NCI-H69 (cell line): ENCODE data around the gene PAX7.

ENCODE experiments used
- DNase-seq: peaks from one replicate; lab custom pipeline; 2025; lab: John Stamatoyannopoulos, UW

PAX7 gene

GRCh38 chr1:18641005-18641941 is 10.6 kb downstream of the PAX7 start:
- peak; percentile 23 for DNase-seq

GRCh38 chr1:18642278-18643095 is 11.8 kb downstream of the PAX7 start:
- DNase-seq, result no peak

- peak; percentile 20 for DNase-seq
Observed at GRCh38 chr1:18643154-18644012, 12.7 kb downstream of the PAX7 start.

- no peak for DNase-seq
Observed at GRCh38 chr1:18644013-18644399, 13.4 kb downstream of the PAX7 start.

- DNase-seq, result no peak
Observed at GRCh38 chr1:18644446-18644845, 13.8 kb downstream of the PAX7 start.

GRCh38 chr1:18644973-18645746 is 14.5 kb downstream of the PAX7 start:
- DNase-seq, result no peak

- DNase-seq, result no peak
Observed at GRCh38 chr1:18645747-18646090, 15.1 kb downstream of the PAX7 start.

GRCh38 chr1:18646091-18646785 is 15.6 kb downstream of the PAX7 start:
- peak; percentile 9 for DNase-seq

GRCh38 chr1:18646786-18647410 is 16.3 kb downstream of the PAX7 start:
- no peak for DNase-seq

- DNase-seq, result no peak
Observed at GRCh38 chr1:18647681-18648214, 17.1 kb downstream of the PAX7 start.

GRCh38 chr1:18649693-18650370 is 19.2 kb downstream of the PAX7 start:
- DNase-seq, result no peak

- DNase-seq, result no peak
Observed at GRCh38 chr1:18651713-18652112, 21.1 kb downstream of the PAX7 start.

- no peak for DNase-seq
Observed at GRCh38 chr1:18652791-18653190, 22.1 kb downstream of the PAX7 start.

GRCh38 chr1:18653367-18653766 is 22.7 kb downstream of the PAX7 start:
- DNase-seq, result no peak

- DNase-seq, result no peak
Observed at GRCh38 chr1:18653916-18654315, 23.3 kb downstream of the PAX7 start.

- no peak for DNase-seq
Observed at GRCh38 chr1:18654599-18654998, 24.0 kb downstream of the PAX7 start.

GRCh38 chr1:18657506-18658201 is 27.0 kb downstream of the PAX7 start:
- no peak for DNase-seq

GRCh38 chr1:18658831-18659230 is 28.2 kb downstream of the PAX7 start:
- DNase-seq, result no peak
